CD4-positive, alpha-beta T cell (primary cell): ENCODE data around the gene OR5AU1. TPM values are rescaled to one million over a fixed set of nuclear protein-coding genes. Genes with fewer than 3 reads are reported as not detected.
A peak's percentile ranks its signal among the peaks of the same experiment; 100 is the strongest.

Experiments
- ATAC-seq: fragments of 200-7000 bp; cut with Tn5 transposase; one replicate; pipeline ENCODE4 v1.10.0; 2022; ENCODE audit warnings: mild to moderate bottlenecking; ENCODE audit not compliant: poor library complexity
- CTCF ChIA-PET: fragments of 350-600 bp; sonication (Branson Sonifier 250); formaldehyde crosslinking; loops from one replicate; lab custom pipeline; 2021; ENCODE audit warnings: antibody characterized with exemption, inconsistent platforms; lab: Charles Lee
- POLR2A ChIA-PET: fragments of 350-600 bp; sonication (Branson Sonifier 250); formaldehyde crosslinking; loops from one replicate; lab custom pipeline; 2021; ENCODE audit warnings: antibody characterized with exemption, inconsistent platforms; lab: Charles Lee
- DNase-seq, 14 experiments: peaks; one replicate each; pipeline ENCODE4 v3.0.0-alpha.2; 2013 to 2020; ENCODE audit warnings: mixed read lengths in 2 of 14
- H3K27ac ChIP-seq, 2 donors: one replicate each; pipeline versions ENCODE4 v1.5.1 to v1.7.0; 2013; ENCODE audit warnings: low read length in 2 of 2, low read depth in 1 of 2, mild to moderate bottlenecking in 1 of 2
- H3K27me3 ChIP-seq, 2 experiments: 1 replicate in 1 of 2; 2 replicates in 1 of 2; pipeline versions ENCODE4 v1.6.1 to v1.7.0; 2013; ENCODE audit warnings: low read length in 2 of 2, control low read depth in 1 of 2, mild to moderate bottlenecking in 1 of 2, moderate library complexity in 1 of 2; ENCODE audit not compliant: insufficient read depth in 2 of 2, control insufficient read depth in 1 of 2
- H3K36me3 ChIP-seq: one replicate; pipeline ENCODE4 v1.6.1; 2013; ENCODE audit warnings: low read length, control low read depth; ENCODE audit not compliant: insufficient read depth
- H3K4me1 ChIP-seq: one replicate; pipeline ENCODE4 v1.6.1; 2013; ENCODE audit warnings: low read length, control low read depth; ENCODE audit not compliant: insufficient read depth
- H3K4me3 ChIP-seq: one replicate; pipeline ENCODE4 v1.5.1; 2013; ENCODE audit warnings: mild to moderate bottlenecking, low read length, moderate library complexity
- H3K9me3 ChIP-seq, 2 experiments: 1 replicate in 1 of 2; 2 replicates in 1 of 2; pipeline versions ENCODE4 v1.6.1 to v1.7.0; 2013; ENCODE audit warnings: low read length in 2 of 2, mild to moderate bottlenecking in 2 of 2, control low read depth in 1 of 2, moderate library complexity in 1 of 2; ENCODE audit not compliant: control insufficient read depth in 1 of 2, insufficient read depth in 1 of 2
- H3K27ac Mint-ChIP-seq: one replicate; pipeline ENCODE4 v1.8.0; 2020; ENCODE audit warnings: mixed read lengths
- H3K27me3 Mint-ChIP-seq: one replicate; pipeline ENCODE4 v1.8.0; 2021; ENCODE audit warnings: mixed read lengths
- H3K36me3 Mint-ChIP-seq: one replicate; pipeline ENCODE4 v1.8.0; 2021; ENCODE audit warnings: low read depth, mixed read lengths
- H3K4me1 Mint-ChIP-seq: one replicate; pipeline ENCODE4 v1.8.0; 2021; ENCODE audit warnings: low read depth, mixed read lengths
- H3K4me3 Mint-ChIP-seq: one replicate; pipeline ENCODE4 v1.8.0; 2020; ENCODE audit warnings: mild to moderate bottlenecking, mixed read lengths
- H3K9me3 Mint-ChIP-seq: one replicate; pipeline ENCODE4 v1.8.0; 2020; ENCODE audit warnings: mixed read lengths
- CTCF ChIP-seq: fragments of 200-600 bp; IDR thresholded peaks from one replicate; pipeline ENCODE4 v1.8.0; 2022; ENCODE audit warnings: antibody characterized with exemption, mild to moderate bottlenecking
- intact Hi-C, 2 experiments: fragments of 100-400 bp; cut with DNase I in 1 of 2; cut with micrococcal nuclease in 1 of 2; formaldehyde crosslinking; loops; one replicate each; pipeline versions ENCODE4 v1.15.1 to v1.9.0; 2023 to 2025; cut with DNase I, micrococcal nuclease
- total RNA-seq, 174 experiments: library from RNA in 2 of 174; stranded (reverse) in 2 of 174; gene quantifications; one replicate each; pipeline ENCODE4 v1.2.3 and lab custom pipeline; 2021 to 2026

The OR5AU1 gene
- total RNA-seq, 2 experiments from 2014 or later: not detected

DNA sequence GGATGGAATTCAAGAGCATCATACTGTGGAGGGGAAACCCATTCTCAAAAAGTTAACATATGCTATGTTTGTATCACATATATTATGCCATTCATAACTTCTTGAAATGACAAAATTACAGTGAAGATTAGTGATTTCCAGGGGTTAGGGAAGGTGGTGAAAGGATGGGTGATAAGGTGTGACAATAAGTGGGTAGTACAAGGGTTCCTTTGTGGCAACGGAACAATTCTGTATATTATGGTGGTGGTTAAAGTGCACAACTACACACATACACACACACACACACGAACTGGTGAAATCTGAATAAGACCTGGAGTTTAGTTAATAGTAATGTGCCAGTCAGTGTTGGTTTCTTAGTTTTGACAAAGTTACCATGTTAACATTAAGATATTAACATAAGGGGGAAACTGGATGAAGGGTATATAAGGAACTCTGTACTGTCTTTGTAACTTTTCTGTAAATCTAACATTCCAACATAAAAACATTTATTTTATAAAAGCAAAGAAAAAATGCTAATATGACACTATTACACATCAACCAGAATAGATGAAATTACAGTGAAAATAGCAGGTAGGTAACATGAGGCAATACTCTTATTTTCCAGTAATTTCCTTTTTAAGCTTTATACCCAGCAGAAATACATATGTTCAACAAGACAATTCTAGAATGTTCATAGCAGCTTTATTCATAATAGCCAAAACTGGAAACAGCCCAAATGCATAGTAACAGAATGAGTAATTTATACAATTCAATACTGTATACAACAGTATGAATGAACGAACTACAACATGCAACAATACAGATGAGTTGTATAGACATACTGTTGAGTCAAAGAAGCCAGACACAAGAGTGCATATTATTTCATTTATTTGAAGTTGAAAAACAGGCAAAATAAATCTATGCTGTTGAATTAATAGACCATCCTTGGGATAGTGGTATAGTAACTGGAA, 44.0 kb upstream of the OR5AU1 start:
- H3K27me3 Mint-ChIP-seq: no peaks in the 10 kb centered on the region
- intact Hi-C loops: no loop called here
- no peaks in the 10 kb centered on the region for H3K9me3 ChIP-seq
- H3K9me3 Mint-ChIP-seq: no peaks in the 10 kb centered on the region
- peak overlapping the region; percentile 17 for H3K4me3 Mint-ChIP-seq
- peaks cover 20% of the 10 kb centered on the region for H3K4me1 Mint-ChIP-seq
- H3K36me3 ChIP-seq: no peaks in the 10 kb centered on the region
- H3K4me3 ChIP-seq: no peak overlapping the region
- peak in 2 of 14 experiments; percentile 15 to 20 for DNase-seq
- no peak overlapping the region for H3K27ac ChIP-seq
- no peaks in the 10 kb centered on the region for H3K27me3 ChIP-seq
- no peak for ATAC-seq
- no peaks in the 10 kb centered on the region for H3K4me1 ChIP-seq
- no peak overlapping the region for H3K27ac Mint-ChIP-seq
- TF ChIP-seq CTCF: no peak
- CTCF ChIA-PET: no interaction called here
- POLR2A ChIA-PET: no interaction called here
- peaks cover 17% of the 10 kb centered on the region for H3K36me3 Mint-ChIP-seq

DNA sequence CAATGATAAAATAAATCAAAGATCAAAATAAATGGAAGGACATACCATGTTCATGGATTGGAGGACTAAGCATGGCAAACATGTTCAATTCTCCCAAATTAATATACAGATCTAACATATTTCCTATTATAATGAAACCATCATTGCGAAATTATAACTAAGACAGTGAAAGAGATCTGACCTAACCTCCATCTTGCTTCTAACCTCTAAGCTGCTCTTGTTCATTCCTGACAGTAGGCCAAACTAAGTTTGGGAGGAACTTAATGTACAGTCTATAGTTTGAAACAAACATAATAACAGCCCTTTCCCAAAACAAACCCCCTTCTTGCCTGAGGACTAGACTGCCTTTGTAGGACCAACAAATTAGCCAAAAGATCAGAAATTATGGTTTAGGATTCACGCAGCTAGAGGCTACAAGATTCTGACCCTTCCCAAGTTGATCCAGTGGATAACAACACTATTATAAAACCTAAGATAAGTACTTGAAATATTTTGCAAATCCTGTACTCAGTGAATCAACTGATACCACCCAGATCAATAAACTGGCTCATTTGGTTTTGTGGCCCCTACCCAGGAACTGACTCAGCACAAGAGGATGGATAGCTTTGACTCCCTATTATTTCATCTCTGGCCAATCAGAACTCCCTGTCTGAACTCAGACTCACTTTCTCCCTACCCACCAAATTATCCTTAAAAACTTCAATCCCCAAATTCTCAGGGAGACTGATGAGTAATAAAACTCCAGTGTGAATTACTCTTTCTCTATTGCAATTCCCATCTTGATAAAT, 41.7 kb upstream of the OR5AU1 start:
- POLR2A ChIA-PET: no interaction called here
- H3K4me1 ChIP-seq: peaks cover 3% of the 10 kb centered on the region
- H3K4me1 Mint-ChIP-seq: peaks cover 5% of the 10 kb centered on the region
- H3K27me3 Mint-ChIP-seq: no peaks in the 10 kb centered on the region
- no peak overlapping the region for H3K4me3 ChIP-seq
- no peaks in the 10 kb centered on the region for H3K9me3 Mint-ChIP-seq
- intact Hi-C loops: no loop called here
- no peaks in the 10 kb centered on the region for H3K36me3 ChIP-seq
- CTCF ChIA-PET: no interaction called here
- no peaks in the 10 kb centered on the region for H3K9me3 ChIP-seq
- H3K4me3 Mint-ChIP-seq: no peak overlapping the region
- DNase-seq (peak in 2 of 14 experiments; percentile 5 to 29), ATAC-seq (no peak)
- no peak for TF ChIP-seq CTCF
- no peaks in the 10 kb centered on the region for H3K27me3 ChIP-seq
- no peak overlapping the region for H3K27ac Mint-ChIP-seq
- H3K27ac ChIP-seq: no peak overlapping the region
- H3K36me3 Mint-ChIP-seq: no peaks in the 10 kb centered on the region

DNA sequence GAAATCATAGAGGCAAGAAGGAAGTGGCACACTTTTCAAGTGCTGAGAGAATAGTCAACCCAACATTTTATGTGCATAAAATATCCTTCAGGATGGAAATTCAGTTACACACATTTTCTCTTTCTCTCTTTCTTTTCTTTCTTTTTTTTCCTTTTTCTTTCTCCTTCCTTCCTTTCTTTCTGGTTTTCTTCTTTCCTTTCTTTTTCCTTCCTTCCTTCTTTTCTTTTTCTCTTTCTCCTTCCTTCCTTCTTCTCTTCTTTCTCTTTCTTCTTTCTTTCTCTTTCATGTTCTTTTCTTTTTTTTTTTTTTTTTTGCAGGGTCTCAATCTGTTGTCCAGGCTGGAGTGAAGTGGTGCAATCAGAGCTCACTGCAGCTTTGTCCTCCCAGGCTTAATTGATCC, 38.7 kb upstream of the OR5AU1 start:
- Histone ChIP-seq H3K4me3 (no peak overlapping the region), H3K27ac (no peak overlapping the region), H3K9me3 (no peaks in the 10 kb centered on the region), H3K36me3 (no peaks in the 10 kb centered on the region), H3K4me1 (peaks cover 18% of the 10 kb centered on the region), H3K27me3 (no peaks in the 10 kb centered on the region)
- CTCF ChIA-PET: interaction anchor here (0.7 kb wide), 1 partner anchor 54 kb away, joined by 4 read pairs; no protein-coding TSS in a partner anchor
- intact Hi-C loops: no loop called here
- no peaks in the 10 kb centered on the region for H3K9me3 Mint-ChIP-seq
- H3K27ac Mint-ChIP-seq: no peak overlapping the region
- no peak overlapping the region for H3K4me3 Mint-ChIP-seq
- POLR2A ChIA-PET: interaction anchor here (0.6 to 0.9 kb wide), 3 partner anchors 8 to 74 kb away, joined by 4 to 6 read pairs (median 5); no protein-coding TSS in a partner anchor
- TF ChIP-seq CTCF: peak; percentile 25
- ATAC-seq: no peak
- H3K4me1 Mint-ChIP-seq: peaks cover 7% of the 10 kb centered on the region
- H3K36me3 Mint-ChIP-seq: no peaks in the 10 kb centered on the region
- no peaks in the 10 kb centered on the region for H3K27me3 Mint-ChIP-seq
- DNase-seq: no peak
